ENCODE data around the gene RNGTT. TPM values are rescaled to one million over a fixed set of nuclear protein-coding genes. Genes with fewer than 3 reads are reported as not detected.

The RNGTT gene
- total RNA-seq, 2 experiments from 2014 or later, result 11.6 to 12.4 TPM

- Mint-ChIP-seq H3K27me3 (no peaks in the 10 kb centered on the region), H3K27ac (no peak overlapping the region), H3K36me3 (ENCODE audit: low read depth) (peaks cover 83% of the 10 kb centered on the region), H3K4me3 (no peak overlapping the region), H3K9me3 (no peaks in the 10 kb centered on the region), H3K4me1 (ENCODE audit: low read depth) (peaks cover 3% of the 10 kb centered on the region)
- DNase-seq, result no peak
- CTCF ChIA-PET, result no interaction called here
- Histone ChIP-seq H3K4me3 (ENCODE audit: low read length) (no peak overlapping the region), H3K36me3 (ENCODE audit: insufficient read depth, low read length) (peaks cover 4% of the 10 kb centered on the region), H3K9me3 (ENCODE audit: control insufficient read depth in 1 of 2, insufficient read depth in 1 of 2, low read length in 2 of 2) (peaks cover 0 to 12% of the 10 kb centered on the region in 2 experiments), H3K27ac (ENCODE audit: low read depth in 1 of 2, low read length in 2 of 2) (no peak overlapping the region), H3K27me3 (ENCODE audit: control insufficient read depth in 1 of 2, insufficient read depth in 2 of 2, low read length in 2 of 2) (no peaks in the 10 kb centered on the region), H3K4me1 (ENCODE audit: insufficient read depth, low read length) (no peaks in the 10 kb centered on the region)
- POLR2A ChIA-PET, result interaction anchor here (0.6 kb wide), 1 partner anchor 11 kb away, joined by 3 read pairs; no protein-coding TSS in a partner anchor
- intact Hi-C loops (cut with DNase I, micrococcal nuclease), result no loop called here
- no peak for TF ChIP-seq CTCF (IDR thresholded peaks at IDR 0.05)
- ATAC-seq (ENCODE audit: poor library complexity), result no peak
Observed at GRCh38 chr6:88825856-88826255, 137.6 kb downstream of the RNGTT start.

GRCh38 chr6:88823998-88824397, 139.4 kb downstream of the RNGTT start:
- H3K4me3 ChIP-seq (ENCODE audit: low read length), result no peak overlapping the region
- Mint-ChIP-seq H3K27ac (no peak overlapping the region), H3K4me1 (ENCODE audit: low read depth) (peaks cover 14% of the 10 kb centered on the region), H3K9me3 (no peaks in the 10 kb centered on the region), H3K4me3 (no peak overlapping the region), H3K36me3 (ENCODE audit: low read depth) (peaks cover 76% of the 10 kb centered on the region), H3K27me3 (no peaks in the 10 kb centered on the region)
- H3K9me3 ChIP-seq (ENCODE audit: control insufficient read depth in 1 of 2, insufficient read depth in 1 of 2, low read length in 2 of 2), result peaks cover 0 to 12% of the 10 kb centered on the region in 2 experiments
- POLR2A ChIA-PET, result no interaction called here
- no peaks in the 10 kb centered on the region for H3K4me1 ChIP-seq (ENCODE audit: insufficient read depth, low read length)
- no peak for ATAC-seq (ENCODE audit: poor library complexity)
- CTCF ChIA-PET, result no interaction called here
- H3K36me3 ChIP-seq (ENCODE audit: insufficient read depth, low read length), result peaks cover 4% of the 10 kb centered on the region
- no peaks in the 10 kb centered on the region for H3K27me3 ChIP-seq (ENCODE audit: control insufficient read depth in 1 of 2, insufficient read depth in 2 of 2, low read length in 2 of 2)
- intact Hi-C loops (cut with DNase I, micrococcal nuclease), result no loop called here
- no peak overlapping the region for H3K27ac ChIP-seq (ENCODE audit: low read depth in 1 of 2, low read length in 2 of 2)
- no peak for DNase-seq
- TF ChIP-seq CTCF (IDR thresholded peaks at IDR 0.05), result no peak

GRCh38 chr6:88815491-88815890, 147.9 kb downstream of the RNGTT start:
- ATAC-seq (ENCODE audit: poor library complexity) (no peak), DNase-seq (no peak)
- H3K9me3 Mint-ChIP-seq, result no peaks in the 10 kb centered on the region
- peaks cover 58% of the 10 kb centered on the region for H3K36me3 Mint-ChIP-seq (ENCODE audit: low read depth)
- H3K4me1 Mint-ChIP-seq (ENCODE audit: low read depth), result peaks cover 12% of the 10 kb centered on the region
- Histone ChIP-seq H3K27me3 (ENCODE audit: control insufficient read depth in 1 of 2, insufficient read depth in 2 of 2, low read length in 2 of 2) (no peaks in the 10 kb centered on the region), H3K4me3 (ENCODE audit: low read length) (no peak overlapping the region), H3K36me3 (ENCODE audit: insufficient read depth, low read length) (peaks cover 6% of the 10 kb centered on the region), H3K4me1 (ENCODE audit: insufficient read depth, low read length) (no peaks in the 10 kb centered on the region), H3K9me3 (ENCODE audit: control insufficient read depth in 1 of 2, insufficient read depth in 1 of 2, low read length in 2 of 2) (no peaks in the 10 kb centered on the region), H3K27ac (ENCODE audit: low read depth in 1 of 2, low read length in 2 of 2) (no peak overlapping the region)
- TF ChIP-seq CTCF (IDR thresholded peaks at IDR 0.05), result no peak
- POLR2A ChIA-PET, result no interaction called here
- no peak overlapping the region for H3K27ac Mint-ChIP-seq
- no peaks in the 10 kb centered on the region for H3K27me3 Mint-ChIP-seq
- CTCF ChIA-PET, result interaction anchor here (0.5 kb wide), 1 partner anchor 890 kb away, joined by 3 read pairs; no protein-coding TSS in a partner anchor
- H3K4me3 Mint-ChIP-seq, result no peak overlapping the region
- intact Hi-C loops (cut with DNase I, micrococcal nuclease), result no loop called here

Measured in CD4-positive, alpha-beta T cell (primary cell).